Hepatocyte (in vitro differentiated cells): ENCODE measurements around the gene AGAP3.

Source experiments
- EZH2 ChIP-seq: fragments of 200-600 bp; sonication (generic); IDR thresholded peaks from 2 replicates; pipeline ENCODE4 v1.6.1; 2016; ENCODE audit warnings: antibody characterized with exemption, mild to moderate bottlenecking, borderline replicate concordance
- EZH2phosphoT487 ChIP-seq: fragments of 200-600 bp; sonication (generic); IDR thresholded peaks from one replicate; pipeline ENCODE4 v1.6.1; 2018; ENCODE audit warnings: antibody characterized with exemption, mild to moderate bottlenecking, low read depth, moderate library complexity; ENCODE audit not compliant: unreplicated experiment, severe bottlenecking
- TF ChIP-seq, protein P1 (sequence below): fragments of 200-600 bp; sonication (generic); IDR thresholded peaks from 2 replicates; pipeline ENCODE4 v1.5.1; 2016; ENCODE audit warnings: antibody characterized with exemption, mild to moderate bottlenecking; ENCODE audit not compliant: poor library complexity

DNA sequence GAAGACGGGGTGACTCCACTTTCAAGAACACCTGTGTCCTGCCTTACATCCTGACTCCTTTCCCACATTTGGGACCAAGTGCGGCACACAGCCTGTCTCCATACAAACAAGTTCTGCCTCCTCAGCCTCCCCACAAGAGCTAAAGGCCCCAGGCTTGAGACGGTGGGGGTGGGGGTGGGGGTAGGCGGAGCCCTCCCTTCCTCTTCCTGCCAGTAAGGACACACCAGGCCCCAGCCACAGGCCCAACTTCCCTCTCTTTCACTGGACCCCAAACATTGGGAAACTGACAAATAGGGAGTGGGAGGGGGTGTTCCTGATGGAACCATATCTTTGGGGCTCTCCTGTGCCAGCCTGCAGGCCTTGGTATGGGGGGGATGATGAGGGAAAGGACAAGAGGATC, 33.2 kb upstream of the AGAP3 start:
- TF ChIP-seq, protein P1, sequence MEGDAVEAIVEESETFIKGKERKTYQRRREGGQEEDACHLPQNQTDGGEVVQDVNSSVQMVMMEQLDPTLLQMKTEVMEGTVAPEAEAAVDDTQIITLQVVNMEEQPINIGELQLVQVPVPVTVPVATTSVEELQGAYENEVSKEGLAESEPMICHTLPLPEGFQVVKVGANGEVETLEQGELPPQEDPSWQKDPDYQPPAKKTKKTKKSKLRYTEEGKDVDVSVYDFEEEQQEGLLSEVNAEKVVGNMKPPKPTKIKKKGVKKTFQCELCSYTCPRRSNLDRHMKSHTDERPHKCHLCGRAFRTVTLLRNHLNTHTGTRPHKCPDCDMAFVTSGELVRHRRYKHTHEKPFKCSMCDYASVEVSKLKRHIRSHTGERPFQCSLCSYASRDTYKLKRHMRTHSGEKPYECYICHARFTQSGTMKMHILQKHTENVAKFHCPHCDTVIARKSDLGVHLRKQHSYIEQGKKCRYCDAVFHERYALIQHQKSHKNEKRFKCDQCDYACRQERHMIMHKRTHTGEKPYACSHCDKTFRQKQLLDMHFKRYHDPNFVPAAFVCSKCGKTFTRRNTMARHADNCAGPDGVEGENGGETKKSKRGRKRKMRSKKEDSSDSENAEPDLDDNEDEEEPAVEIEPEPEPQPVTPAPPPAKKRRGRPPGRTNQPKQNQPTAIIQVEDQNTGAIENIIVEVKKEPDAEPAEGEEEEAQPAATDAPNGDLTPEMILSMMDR = no peak
- no peak for TF ChIP-seq EZH2
- no peak for TF ChIP-seq EZH2phosphoT487
